LNCaP clone FGC (cell line): ENCODE results near the gene TMEM272.
"Not testable (repeated sequence)": the region's sequence is repeated elsewhere in the genome, so short reads cannot be mapped to it uniquely, and the experiment has no call there.

Source experiments
- DNase-seq: peaks from one replicate; pipeline ENCODE4 v3.0.0-alpha.2; 2011; ENCODE audit warnings: low read depth
- H3K4me3 ChIP-seq: 2 replicates; pipeline ENCODE4 v1.5.1; 2011; ENCODE audit warnings: mild to moderate bottlenecking, low read depth, low read length, control low read depth
- CTCF ChIP-seq: IDR thresholded peaks from 2 replicates; pipeline ENCODE4 v1.5.1; 2012; ENCODE audit warnings: mild to moderate bottlenecking; ENCODE audit not compliant: control insufficient read depth, insufficient read depth; ENCODE audit errors: extremely low read depth

The TMEM272 gene

GRCh38 chr13:51825681-51826254 lies 19.2 kb downstream of the TMEM272 start:
- TF ChIP-seq CTCF, result no peak
- no peak for DNase-seq
- no peak overlapping the region for H3K4me3 ChIP-seq

- DNase-seq, result no peak
- no peak for TF ChIP-seq CTCF
- H3K4me3 ChIP-seq, result no peak overlapping the region
Measured at GRCh38 chr13:51825165-51825592, 19.8 kb downstream of the TMEM272 start.

GRCh38 chr13:51824712-51825111 lies 20.3 kb downstream of the TMEM272 start:
- not testable (repeated sequence) for H3K4me3 ChIP-seq

GRCh38 chr13:51823863-51824262 lies 21.1 kb downstream of the TMEM272 start:
- no peak overlapping the region for H3K4me3 ChIP-seq
- no peak for TF ChIP-seq CTCF
- no peak for DNase-seq

More at GRCh38 chr13:51824712-51825111, 20.3 kb downstream of the TMEM272 start:
- DNase-seq, result not testable (repeated sequence)

- DNase-seq, result no peak
- H3K4me3 ChIP-seq, result no peak overlapping the region
- no peak for TF ChIP-seq CTCF
Measured at GRCh38 chr13:51823359-51823758, 21.6 kb downstream of the TMEM272 start.

GRCh38 chr13:51822106-51822815 lies 22.7 kb downstream of the TMEM272 start:
- no peak overlapping the region for H3K4me3 ChIP-seq
- DNase-seq, result no peak
- TF ChIP-seq CTCF, result no peak

GRCh38 chr13:51821606-51822005 lies 23.4 kb downstream of the TMEM272 start:
- no peak overlapping the region for H3K4me3 ChIP-seq
- TF ChIP-seq CTCF, result no peak
- DNase-seq, result no peak
